H9 (cell line): ENCODE data around the gene SEPHS1. TPM values are rescaled to one million over a fixed set of nuclear protein-coding genes. Genes with fewer than 3 reads are reported as not detected.

Experiments used
- DNase-seq: peaks from one replicate; pipeline ENCODE4 v3.0.0-alpha.2; 2017
- H2AFZ ChIP-seq: one replicate; pipeline ENCODE4 v1.6.1; 2013; ENCODE audit warnings: mild to moderate bottlenecking, low read length, control low read depth, moderate library complexity
- H2AK5ac ChIP-seq: 2 replicates; pipeline ENCODE4 v1.6.1; 2013; ENCODE audit warnings: low read length, control low read depth, mixed read lengths; ENCODE audit not compliant: insufficient read length
- H2BK120ac ChIP-seq: one replicate; pipeline ENCODE4 v1.6.1; 2013; ENCODE audit warnings: low read depth, mild to moderate bottlenecking, low read length, control low read depth, inconsistent platforms; ENCODE audit not compliant: poor library complexity, severe bottlenecking
- H2BK12ac ChIP-seq: 2 replicates; pipeline ENCODE4 v1.6.1; 2013; ENCODE audit warnings: low read length, control low read depth, mixed read lengths, low read depth; ENCODE audit not compliant: insufficient read length
- H2BK15ac ChIP-seq: 2 replicates; pipeline ENCODE4 v1.6.1; 2013; ENCODE audit warnings: low read depth, low read length, control low read depth
- H2BK20ac ChIP-seq: one replicate; pipeline ENCODE4 v1.6.1; 2013; ENCODE audit warnings: low read depth, mild to moderate bottlenecking, low read length, control low read depth, inconsistent platforms; ENCODE audit not compliant: poor library complexity, severe bottlenecking
- H2BK5ac ChIP-seq: 2 replicates; pipeline ENCODE4 v1.6.1; 2013; ENCODE audit warnings: low read length, control low read depth, mixed read lengths; ENCODE audit not compliant: insufficient read length
- H3K14ac ChIP-seq: 2 replicates; pipeline ENCODE4 v1.6.1; 2013; ENCODE audit warnings: low read length, control low read depth; ENCODE audit not compliant: insufficient read depth
- H3K18ac ChIP-seq: 2 replicates; pipeline ENCODE4 v1.6.1; 2013; ENCODE audit warnings: low read depth, mild to moderate bottlenecking, mixed read lengths, low read length, control low read depth; ENCODE audit not compliant: insufficient read length
- H3K23ac ChIP-seq: 2 replicates; pipeline ENCODE4 v1.6.1; 2013; ENCODE audit warnings: low read length, control low read depth, mixed read lengths, low read depth; ENCODE audit not compliant: insufficient read length
- H3K23me2 ChIP-seq: 2 replicates; pipeline ENCODE4 v1.6.1; 2013; ENCODE audit warnings: low read depth, mild to moderate bottlenecking, mixed read lengths, low read length, control low read depth; ENCODE audit not compliant: insufficient read length, poor library complexity, severe bottlenecking
- H3K27ac ChIP-seq: 2 replicates; pipeline ENCODE4 v1.5.1; 2013; ENCODE audit warnings: low read length, control low read depth, mixed read lengths, low read depth; ENCODE audit not compliant: insufficient read length
- H3K27me3 ChIP-seq: 2 replicates; pipeline ENCODE4 v1.6.1; 2013; ENCODE audit warnings: low read length, control low read depth, inconsistent platforms; ENCODE audit not compliant: insufficient read depth
- H3K4ac ChIP-seq: 2 replicates; pipeline ENCODE4 v1.6.1; 2013; ENCODE audit warnings: low read depth, mild to moderate bottlenecking, control low read depth, inconsistent platforms, low read length, moderate library complexity
- H3K4me1 ChIP-seq: 2 replicates; pipeline ENCODE4 v1.6.1; 2013; ENCODE audit warnings: low read length, control low read depth, inconsistent platforms; ENCODE audit not compliant: insufficient read depth
- H3K4me2 ChIP-seq: 2 replicates; pipeline ENCODE4 v1.6.1; 2013; ENCODE audit warnings: low read length, control low read depth, mixed read lengths; ENCODE audit not compliant: insufficient read length, insufficient read depth
- H3K56ac ChIP-seq: 2 replicates; pipeline ENCODE4 v1.6.1; 2013; ENCODE audit warnings: low read depth, mild to moderate bottlenecking, mixed read lengths, low read length, control low read depth; ENCODE audit not compliant: insufficient read length
- H3K79me1 ChIP-seq: 2 replicates; pipeline ENCODE4 v1.6.1; 2013; ENCODE audit warnings: low read depth, mild to moderate bottlenecking, moderate library complexity, low read length, control low read depth, inconsistent platforms; ENCODE audit not compliant: insufficient read depth, poor library complexity, severe bottlenecking
- H3K79me2 ChIP-seq: 2 replicates; pipeline ENCODE4 v1.6.1; 2013; ENCODE audit warnings: low read length, control low read depth, inconsistent platforms; ENCODE audit not compliant: insufficient read depth
- H3K9ac ChIP-seq: 2 replicates; pipeline ENCODE4 v1.6.1; 2013; ENCODE audit warnings: low read length, control low read depth, mixed read lengths; ENCODE audit not compliant: insufficient read length; ENCODE audit errors: extremely low read depth
- H3K9me3 ChIP-seq: one replicate; pipeline ENCODE4 v1.6.1; 2013; ENCODE audit warnings: low read depth, low read length, inconsistent platforms; ENCODE audit not compliant: control insufficient read depth
- H3T11ph ChIP-seq: one replicate; pipeline ENCODE4 v1.6.1; 2013; ENCODE audit warnings: mild to moderate bottlenecking, low read length, control low read depth, inconsistent platforms
- H4K20me1 ChIP-seq: one replicate; pipeline ENCODE4 v1.6.1; 2013; ENCODE audit not compliant: control insufficient read depth, insufficient read length, insufficient read depth
- H4K5ac ChIP-seq: 2 replicates; pipeline ENCODE4 v1.6.1; 2013; ENCODE audit warnings: low read depth, mild to moderate bottlenecking, mixed read lengths, low read length, control low read depth; ENCODE audit not compliant: insufficient read length
- H4K8ac ChIP-seq: replicated peaks from 2 replicates; pipeline ENCODE4 v1.6.1; 2013; ENCODE audit warnings: low read length, control low read depth, mixed read lengths, low read depth; ENCODE audit not compliant: insufficient read length
- H4K91ac ChIP-seq: 2 replicates; pipeline ENCODE4 v1.6.1; 2013; ENCODE audit warnings: low read depth, mild to moderate bottlenecking, moderate library complexity, mixed read lengths, low read length, control low read depth; ENCODE audit not compliant: insufficient read length
- H3K27ac Mint-ChIP-seq, 3 experiments: 2 replicates in 2 of 3; 3 replicates in 1 of 3; pipeline ENCODE4 v1.8.0; 2020 to 2021; ENCODE audit warnings: mixed read lengths in 3 of 3, mild to moderate bottlenecking in 1 of 3, moderate library complexity in 1 of 3
- H3K27me3 Mint-ChIP-seq: 2 replicates; pipeline ENCODE4 v1.8.0; 2021; ENCODE audit warnings: low read depth, mild to moderate bottlenecking, moderate library complexity, mixed read lengths
- H3K36me3 Mint-ChIP-seq, 3 experiments: 2 replicates in 2 of 3; 3 replicates in 1 of 3; pipeline ENCODE4 v1.8.0; 2020 to 2021; ENCODE audit warnings: low read depth in 3 of 3, mixed read lengths in 3 of 3; ENCODE audit not compliant: insufficient read depth in 1 of 3
- H3K4me1 Mint-ChIP-seq, 2 experiments: 2 replicates each; pipeline ENCODE4 v1.8.0; 2020; ENCODE audit warnings: mixed read lengths in 2 of 2
- H3K4me3 Mint-ChIP-seq, 2 experiments: 2 replicates in 1 of 2; 3 replicates in 1 of 2; pipeline ENCODE4 v1.8.0; 2020 to 2021; ENCODE audit warnings: mild to moderate bottlenecking in 2 of 2, mixed read lengths in 2 of 2, moderate library complexity in 1 of 2
- H3K9me3 Mint-ChIP-seq, 2 experiments: 2 replicates in 1 of 2; 3 replicates in 1 of 2; pipeline ENCODE4 v1.8.0; 2020; ENCODE audit warnings: mild to moderate bottlenecking in 2 of 2, mixed read lengths in 2 of 2, moderate library complexity in 1 of 2
- WGBS: extraction: QIAGEN DNeasy Blood & Tissue Kit; methylation state at CpG from one replicate; pipeline ENCODE4 v1.1.7; 2013; ENCODE audit warnings: missing lambda C conversion rate, low lambda C conversion rate, mixed read lengths; ENCODE audit not compliant: insufficient read length; ENCODE audit errors: extremely low coverage; 5-methylcytosine and 5-hydroxymethylcytosine counted together
- total RNA-seq: library from RNA; stranded (reverse); gene quantifications from 2 replicates; pipeline ENCODE4 v1.2.1, GENCODE V29; 2021
- TF ChIP-seq, protein P1 (sequence below): fragments of 200-600 bp; sonication (generic); conservative IDR thresholded peaks from 3 replicates; pipeline ENCODE4 v1.8.0; 2021; ENCODE audit warnings: antibody characterized with exemption, mild to moderate bottlenecking

The SEPHS1 gene
- total RNA-seq, 1 experiment from 2014 or later: 366 TPM

DNA sequence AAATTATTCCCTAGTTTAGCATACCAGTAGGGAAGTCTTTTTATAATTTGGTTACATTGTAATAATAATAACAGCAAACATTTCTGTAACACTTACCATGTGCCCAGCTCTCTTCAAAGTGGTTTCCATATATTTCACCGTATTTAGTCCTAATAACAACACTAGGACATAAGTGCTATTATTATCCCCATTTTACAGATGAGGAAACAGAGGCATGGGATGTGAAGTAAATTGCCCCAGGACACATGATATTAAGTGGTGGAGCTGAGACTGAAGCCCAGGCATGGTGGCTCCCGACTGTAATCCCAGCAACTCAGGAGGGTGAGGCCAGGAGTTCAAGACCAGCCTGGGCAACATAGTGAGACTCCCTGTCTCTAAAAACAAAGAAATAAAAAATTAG lies 53.3 kb downstream of the SEPHS1 start:
- peaks cover 6% of the 10 kb centered on the region for H3K27me3 Mint-ChIP-seq
- H2BK5ac ChIP-seq: no peak overlapping the region
- no peaks in the 10 kb centered on the region for H3K27me3 ChIP-seq
- no peak overlapping the region for H3K27ac Mint-ChIP-seq
- H2BK12ac ChIP-seq: no peak overlapping the region
- H3K23ac ChIP-seq: no peak overlapping the region
- no peaks in the 10 kb centered on the region for H3K79me2 ChIP-seq
- H3K4me3 Mint-ChIP-seq: no peak overlapping the region
- H2AFZ ChIP-seq: no peak overlapping the region
- no peak overlapping the region for H4K91ac ChIP-seq
- H3K27ac ChIP-seq: no peak overlapping the region
- no peak overlapping the region for H2BK15ac ChIP-seq
- H3K9me3 Mint-ChIP-seq: no peaks in the 10 kb centered on the region
- H4K8ac ChIP-seq: no peak overlapping the region
- no peak for DNase-seq
- TF ChIP-seq, protein P1, sequence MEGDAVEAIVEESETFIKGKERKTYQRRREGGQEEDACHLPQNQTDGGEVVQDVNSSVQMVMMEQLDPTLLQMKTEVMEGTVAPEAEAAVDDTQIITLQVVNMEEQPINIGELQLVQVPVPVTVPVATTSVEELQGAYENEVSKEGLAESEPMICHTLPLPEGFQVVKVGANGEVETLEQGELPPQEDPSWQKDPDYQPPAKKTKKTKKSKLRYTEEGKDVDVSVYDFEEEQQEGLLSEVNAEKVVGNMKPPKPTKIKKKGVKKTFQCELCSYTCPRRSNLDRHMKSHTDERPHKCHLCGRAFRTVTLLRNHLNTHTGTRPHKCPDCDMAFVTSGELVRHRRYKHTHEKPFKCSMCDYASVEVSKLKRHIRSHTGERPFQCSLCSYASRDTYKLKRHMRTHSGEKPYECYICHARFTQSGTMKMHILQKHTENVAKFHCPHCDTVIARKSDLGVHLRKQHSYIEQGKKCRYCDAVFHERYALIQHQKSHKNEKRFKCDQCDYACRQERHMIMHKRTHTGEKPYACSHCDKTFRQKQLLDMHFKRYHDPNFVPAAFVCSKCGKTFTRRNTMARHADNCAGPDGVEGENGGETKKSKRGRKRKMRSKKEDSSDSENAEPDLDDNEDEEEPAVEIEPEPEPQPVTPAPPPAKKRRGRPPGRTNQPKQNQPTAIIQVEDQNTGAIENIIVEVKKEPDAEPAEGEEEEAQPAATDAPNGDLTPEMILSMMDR: no peak
- no peak overlapping the region for H3T11ph ChIP-seq
- no CpG with 5 or more reads among the region's 2 CpGs for WGBS
- H4K5ac ChIP-seq: no peak overlapping the region
- no peak overlapping the region for H2BK20ac ChIP-seq
- H3K79me1 ChIP-seq: no peaks in the 10 kb centered on the region
- no peaks in the 10 kb centered on the region for H3K4me1 ChIP-seq
- H3K4me1 Mint-ChIP-seq: peaks cover 5 to 8% of the 10 kb centered on the region in 2 experiments
- H3K4me2 ChIP-seq: no peak overlapping the region
- no peak overlapping the region for H3K14ac ChIP-seq
- H3K36me3 Mint-ChIP-seq: peaks cover 1 to 8% (median 3%) of the 10 kb centered on the region in 3 experiments; a peak in 6 of 7 replicates
- H4K20me1 ChIP-seq: no peaks in the 10 kb centered on the region
- H3K9me3 ChIP-seq: no peaks in the 10 kb centered on the region
- no peak overlapping the region for H3K9ac ChIP-seq
- no peak overlapping the region for H2AK5ac ChIP-seq
- no peak overlapping the region for H2BK120ac ChIP-seq
- H3K23me2 ChIP-seq: peaks cover 6% of the 10 kb centered on the region
- H3K56ac ChIP-seq: no peak overlapping the region
- no peak overlapping the region for H3K18ac ChIP-seq
- H3K4ac ChIP-seq: no peak overlapping the region
